ENCODE measurements around the gene GALNT14.

Gene GALNT14

GRCh38 chr2:31003749-31004148 is 134.5 kb downstream of the GALNT14 start:
- no peak for DNase-seq

GRCh38 chr2:31002537-31003150 is 135.6 kb downstream of the GALNT14 start:
- DNase-seq: no peak

- no peak for DNase-seq
Measured at GRCh38 chr2:31000970-31001369, 137.3 kb downstream of the GALNT14 start.

GRCh38 chr2:30998672-30999071 is 139.6 kb downstream of the GALNT14 start:
- DNase-seq: no peak

- DNase-seq: no peak
Measured at GRCh38 chr2:30997979-30998378, 140.3 kb downstream of the GALNT14 start.

GRCh38 chr2:30994227-30995056 is 143.8 kb downstream of the GALNT14 start:
- no peak for DNase-seq

- no peak for DNase-seq
Measured at GRCh38 chr2:30992781-30993180, 145.5 kb downstream of the GALNT14 start.

GRCh38 chr2:30990671-30991070 is 147.6 kb downstream of the GALNT14 start:
- no peak for DNase-seq

GRCh38 chr2:30990176-30990575 is 148.1 kb downstream of the GALNT14 start:
- DNase-seq: no peak

- DNase-seq: no peak
Measured at GRCh38 chr2:30989746-30990145, 148.5 kb downstream of the GALNT14 start.

- DNase-seq: no peak
Measured at GRCh38 chr2:30987566-30987965, 150.7 kb downstream of the GALNT14 start.

- DNase-seq: no peak
Measured at GRCh38 chr2:30986231-30986580, 152.0 kb downstream of the GALNT14 start.

- no peak for DNase-seq
Measured at GRCh38 chr2:30985493-30986230, 152.6 kb downstream of the GALNT14 start.

- DNase-seq: no peak
Measured at GRCh38 chr2:30984148-30984547, 154.1 kb downstream of the GALNT14 start.

GRCh38 chr2:30981510-30981909 is 156.7 kb downstream of the GALNT14 start:
- DNase-seq: no peak

GRCh38 chr2:30981096-30981495 is 157.1 kb downstream of the GALNT14 start:
- no peak for DNase-seq

- DNase-seq: no peak
Measured at GRCh38 chr2:30979822-30980245, 158.4 kb downstream of the GALNT14 start.

GRCh38 chr2:30978854-30979253 is 159.4 kb downstream of the GALNT14 start:
- no peak for DNase-seq

GRCh38 chr2:30978044-30978443 is 160.2 kb downstream of the GALNT14 start:
- no peak for DNase-seq

- no peak for DNase-seq
Measured at GRCh38 chr2:30975156-30975555, 163.1 kb downstream of the GALNT14 start.

GRCh38 chr2:30974554-30974953 is 163.7 kb downstream of the GALNT14 start:
- no peak for DNase-seq

GRCh38 chr2:30974092-30974491 is 164.1 kb downstream of the GALNT14 start:
- no peak for DNase-seq

- DNase-seq: no peak
Measured at GRCh38 chr2:30971231-30972025, 166.8 kb downstream of the GALNT14 start.
